Osteoblast (primary cell): Measurements from ENCODE around the gene MACROD2. TPM values are rescaled to one million over a fixed set of nuclear protein-coding genes. Genes with fewer than 3 reads are reported as not detected.

Source experiments
- DNase-seq: peaks from one replicate; pipeline ENCODE4 v3.0.0; 2011; ENCODE audit warnings: low spot score, mixed read lengths; ENCODE audit not compliant: insufficient read length; ENCODE audit errors: missing footprints
- H2AFZ ChIP-seq: 2 replicates; pipeline ENCODE4 v1.6.0; 2011; ENCODE audit warnings: mild to moderate bottlenecking, low read length
- H3K27ac ChIP-seq: 2 replicates; pipeline ENCODE4 v1.5.1; 2011; ENCODE audit warnings: mild to moderate bottlenecking, low read depth, low read length, moderate library complexity
- H3K27me3 ChIP-seq: 2 replicates; pipeline ENCODE4 v1.6.0; 2012; ENCODE audit warnings: mild to moderate bottlenecking, control low read depth, inconsistent platforms, low read length, moderate library complexity; ENCODE audit not compliant: insufficient read depth
- H3K36me3 ChIP-seq: 2 replicates; pipeline ENCODE4 v1.5.1; 2011; ENCODE audit warnings: mild to moderate bottlenecking, low read length, control low read depth, moderate library complexity; ENCODE audit not compliant: insufficient read depth
- H3K4me1 ChIP-seq: 2 replicates; pipeline ENCODE4 v1.5.1; 2011; ENCODE audit warnings: mild to moderate bottlenecking, low read length, control low read depth, moderate library complexity; ENCODE audit not compliant: insufficient read depth
- H3K4me2 ChIP-seq: 2 replicates; pipeline ENCODE4 v1.6.0; 2011; ENCODE audit warnings: mild to moderate bottlenecking, low read length; ENCODE audit not compliant: insufficient read depth
- H3K4me3 ChIP-seq: fragments of 200-600 bp; sonication (generic); 3 replicates; pipeline ENCODE4 v1.5.1; 2012; ENCODE audit warnings: mild to moderate bottlenecking, low read length, inconsistent platforms; ENCODE audit not compliant: insufficient read depth
- H3K79me2 ChIP-seq: 2 replicates; pipeline ENCODE4 v1.6.0; 2012; ENCODE audit warnings: mild to moderate bottlenecking, low read length, control low read depth, inconsistent platforms; ENCODE audit not compliant: insufficient read depth
- H3K9me3 ChIP-seq: 2 replicates; pipeline ENCODE4 v1.5.1; 2011; ENCODE audit warnings: low read depth, low read length, control low read depth
- H4K20me1 ChIP-seq: 2 replicates; pipeline ENCODE4 v1.6.0; 2012; ENCODE audit warnings: mild to moderate bottlenecking, low read length, control low read depth; ENCODE audit not compliant: insufficient read depth
- CTCF ChIP-seq: IDR thresholded peaks from 2 replicates; pipeline ENCODE4 v1.5.1; 2011; ENCODE audit warnings: mild to moderate bottlenecking, low read depth, low read length, moderate library complexity; ENCODE audit errors: extremely low read depth
- total RNA-seq: library from RNA; depleted of rRNA; stranded (reverse); fragments of >200 nt; gene quantifications from 2 replicates; pipeline ENCODE4 v1.2.3, GENCODE V29; 2012

MACROD2 gene
- total RNA-seq, 1 donor: 4.0 TPM

- no peak overlapping the region for H3K27ac ChIP-seq
- no peaks in the 10 kb centered on the region for H4K20me1 ChIP-seq
- no peaks in the 10 kb centered on the region for H3K79me2 ChIP-seq
- no peaks in the 10 kb centered on the region for H3K4me1 ChIP-seq
- DNase-seq: no peak
- H3K4me2 ChIP-seq: no peak overlapping the region
- no peak for TF ChIP-seq CTCF
- H3K4me3 ChIP-seq: no peak overlapping the region
- H3K36me3 ChIP-seq: no peaks in the 10 kb centered on the region
- H3K9me3 ChIP-seq: no peaks in the 10 kb centered on the region
- no peaks in the 10 kb centered on the region for H3K27me3 ChIP-seq
- no peak overlapping the region for H2AFZ ChIP-seq
Measured at GRCh38 chr20:14582855-14583254, 587.5 kb downstream of the MACROD2 start.

GRCh38 chr20:14583413-14583812, 588.1 kb downstream of the MACROD2 start:
- Histone ChIP-seq H3K36me3 (no peaks in the 10 kb centered on the region), H3K27me3 (no peaks in the 10 kb centered on the region), H3K9me3 (no peaks in the 10 kb centered on the region), H3K27ac (no peak overlapping the region), H3K4me2 (no peak overlapping the region), H2AFZ (no peak overlapping the region), H4K20me1 (no peaks in the 10 kb centered on the region), H3K4me1 (no peaks in the 10 kb centered on the region), H3K79me2 (no peaks in the 10 kb centered on the region), H3K4me3 (no peak overlapping the region)
- TF ChIP-seq CTCF: no peak
- no peak for DNase-seq

- no peaks in the 10 kb centered on the region for H3K27me3 ChIP-seq
- no peaks in the 10 kb centered on the region for H3K79me2 ChIP-seq
- no peaks in the 10 kb centered on the region for H4K20me1 ChIP-seq
- TF ChIP-seq CTCF: no peak
- H3K9me3 ChIP-seq: no peaks in the 10 kb centered on the region
- no peaks in the 10 kb centered on the region for H3K36me3 ChIP-seq
- H3K27ac ChIP-seq: no peak overlapping the region
- no peak for DNase-seq
- H2AFZ ChIP-seq: no peak overlapping the region
- H3K4me2 ChIP-seq: no peak overlapping the region
- no peaks in the 10 kb centered on the region for H3K4me1 ChIP-seq
- no peak overlapping the region for H3K4me3 ChIP-seq
Measured at GRCh38 chr20:14589383-14589782, 594.1 kb downstream of the MACROD2 start.

- Histone ChIP-seq H3K36me3 (no peaks in the 10 kb centered on the region), H2AFZ (no peak overlapping the region), H3K27me3 (no peaks in the 10 kb centered on the region), H3K9me3 (no peaks in the 10 kb centered on the region), H4K20me1 (no peaks in the 10 kb centered on the region), H3K79me2 (no peaks in the 10 kb centered on the region), H3K4me1 (no peaks in the 10 kb centered on the region), H3K4me3 (no peak overlapping the region), H3K4me2 (no peak overlapping the region), H3K27ac (no peak overlapping the region)
- TF ChIP-seq CTCF: no peak
- DNase-seq: no peak
Measured at GRCh38 chr20:14595051-14595450, 599.7 kb downstream of the MACROD2 start.
